SK-N-SH (cell line): ENCODE data around the gene HSPA1A. TPM values are rescaled to one million over a fixed set of nuclear protein-coding genes. Genes with fewer than 3 reads are reported as not detected.

Experiments used
- CTCF ChIA-PET: fragments of 300-600, 350-600 bp; formaldehyde crosslinking; extraction: SDS; loops from one replicate; lab custom pipeline; 2021; lab: Yijun Ruan, JAX
- POLR2A ChIA-PET: fragments of 350-600 bp; sonication (Branson Sonifier 250); formaldehyde crosslinking; extraction: SDS; loops from one replicate; lab custom pipeline; 2020; ENCODE audit warnings: antibody characterized with exemption, inconsistent platforms; lab: Yijun Ruan, JAX
- DNase-seq: peaks from one replicate; pipeline ENCODE4 v3.0.0; 2012
- H2AFZ ChIP-seq: fragments of 200-600 bp; sonication (generic); 2 replicates; pipeline ENCODE4 v1.8.1; 2016; ENCODE audit warnings: antibody characterized with exemption, mild to moderate bottlenecking, low read depth
- H3F3A ChIP-seq: fragments of 200-600 bp; sonication (generic); replicated peaks from 2 replicates; pipeline ENCODE3; 2016; ENCODE audit warnings: antibody characterized with exemption, mild to moderate bottlenecking; ENCODE audit not compliant: insufficient read depth
- H3K27ac ChIP-seq, 2 experiments: fragments of 200-500 bp in 1 of 2; fragments of 200-600 bp in 1 of 2; sonication (Bioruptor generic) in 1 of 2; sonication (generic), shearing (Covaris generic) in 1 of 2; 2 replicates each; pipeline versions ENCODE4 v1.5.1 to v1.6.1; 2014 to 2016; ENCODE audit warnings: low read depth in 2 of 2, inconsistent platforms in 1 of 2, low read length in 1 of 2, mild to moderate bottlenecking in 1 of 2, mixed read lengths in 1 of 2
- H3K27me3 ChIP-seq: fragments of 200-600 bp; sonication (generic), shearing (Covaris generic); 2 replicates; pipeline ENCODE4 v1.6.1; 2016; ENCODE audit warnings: mixed run types; ENCODE audit not compliant: insufficient read depth
- H3K36me3 ChIP-seq, 2 experiments: fragments of 200-500 bp in 1 of 2; fragments of 200-600 bp in 1 of 2; sonication (Bioruptor generic) in 1 of 2; sonication (generic) in 1 of 2; replicated peaks in 1 of 2; 2 replicates each; pipeline versions ENCODE3 to v1.5.1; 2014 to 2016; ENCODE audit warnings: low read length in 1 of 2, mild to moderate bottlenecking in 1 of 2; ENCODE audit not compliant: insufficient read depth in 2 of 2, control insufficient read depth in 1 of 2
- H3K4me1 ChIP-seq, 2 experiments: fragments of 200-500 bp in 1 of 2; fragments of 200-600 bp in 1 of 2; sonication (Bioruptor generic) in 1 of 2; sonication (generic), shearing (Covaris generic) in 1 of 2; 2 replicates each; pipeline versions ENCODE4 v1.5.1 to v1.6.1; 2014 to 2016; ENCODE audit warnings: low read depth in 1 of 2, low read length in 1 of 2, mixed run types in 1 of 2; ENCODE audit not compliant: insufficient read depth in 2 of 2, control insufficient read depth in 1 of 2
- H3K4me2 ChIP-seq: fragments of 200-600 bp; sonication (generic), shearing (Covaris generic); 2 replicates; pipeline ENCODE4 v1.6.1; 2017; ENCODE audit warnings: mixed run types
- H3K4me3 ChIP-seq, 2 experiments: fragments of 200-500 bp in 1 of 2; fragments of 200-600 bp in 1 of 2; sonication (Bioruptor generic) in 1 of 2; sonication (generic), shearing (Covaris generic) in 1 of 2; 2 replicates each; pipeline versions ENCODE4 v1.5.1 to v1.8.1; 2014 to 2016; ENCODE audit warnings: low read depth in 2 of 2, inconsistent platforms in 1 of 2, low read length in 1 of 2, mild to moderate bottlenecking in 1 of 2, mixed read lengths in 1 of 2, moderate library complexity in 1 of 2
- H3K79me2 ChIP-seq: fragments of 200-600 bp; sonication (generic); 2 replicates; pipeline ENCODE4 v1.8.1; 2017; ENCODE audit warnings: mild to moderate bottlenecking; ENCODE audit not compliant: insufficient read depth
- H3K9ac ChIP-seq: fragments of 200-600 bp; sonication (generic); 2 replicates; pipeline ENCODE4 v1.6.1; 2017; ENCODE audit warnings: mixed run types
- H3K9me2 ChIP-seq: fragments of 200-600 bp; sonication (generic); 2 replicates; pipeline ENCODE4 v1.6.1; 2017; ENCODE audit warnings: mixed run types
- H3K9me3 ChIP-seq: fragments of 200-600 bp; sonication (generic); 2 replicates; pipeline ENCODE4 v1.6.1; 2017; ENCODE audit warnings: mixed run types, mild to moderate bottlenecking, moderate library complexity
- H4K20me1 ChIP-seq: fragments of 200-600 bp; sonication (generic); 2 replicates; pipeline ENCODE4 v1.6.1; 2017; ENCODE audit warnings: mild to moderate bottlenecking, mixed run types; ENCODE audit not compliant: insufficient read depth
- CHD2 ChIP-seq: fragments of 150-350 bp; IDR thresholded peaks from 2 replicates; pipeline ENCODE4 v1.6.1; 2018; ENCODE audit warnings: low read length; ENCODE audit not compliant: partially characterized antibody
- FOXM1 ChIP-seq: IDR thresholded peaks from 2 replicates; pipeline ENCODE4 v1.4.0; 2012; ENCODE audit warnings: low read depth, mild to moderate bottlenecking
- JUND ChIP-seq: IDR thresholded peaks from 2 replicates; pipeline ENCODE4 v1.4.0; 2012
- MEF2A ChIP-seq: IDR thresholded peaks from 2 replicates; pipeline ENCODE4 v1.4.0; 2012; ENCODE audit warnings: low read depth, borderline replicate concordance
- NRF1 ChIP-seq: IDR thresholded peaks from 2 replicates; pipeline ENCODE4 v1.6.1; 2012; ENCODE audit warnings: low read depth, mild to moderate bottlenecking, low read length
- POLR2AphosphoS5 ChIP-seq: IDR thresholded peaks from 2 replicates; pipeline ENCODE4 v1.6.1; 2012; ENCODE audit warnings: low read depth, low read length
- RAD21 ChIP-seq: IDR thresholded peaks from 2 replicates; pipeline ENCODE4 v1.6.1; 2012; ENCODE audit warnings: mild to moderate bottlenecking, low read length
- RFX5 ChIP-seq: IDR thresholded peaks from 2 replicates; pipeline ENCODE4 v1.6.1; 2012; ENCODE audit warnings: mild to moderate bottlenecking, improper control_type of control experiment, low read length
- YY1 ChIP-seq: IDR thresholded peaks from 2 replicates; pipeline ENCODE4 v1.4.0; 2012; ENCODE audit warnings: low read depth, mild to moderate bottlenecking
- WGBS: methylation state at CpG from one replicate; pipeline ENCODE4 v1.1.6; 2017; ENCODE audit warnings: low lambda C conversion rate; 5-methylcytosine and 5-hydroxymethylcytosine counted together
- polyA plus RNA-seq, 3 experiments: library from polyadenylated mRNA; depleted of rRNA; stranded (reverse); fragments of >200 nt; gene quantifications; 2 replicates each; pipeline ENCODE4 v1.2.3, GENCODE V29; 2012
- TF ChIP-seq, protein P1 (sequence below): IDR thresholded peaks from 2 replicates; pipeline ENCODE4 v1.4.0; 2012; ENCODE audit warnings: low read depth
- TF ChIP-seq, protein P2 (sequence below): IDR thresholded peaks from 2 replicates; pipeline ENCODE4 v1.6.1; 2012; ENCODE audit warnings: mild to moderate bottlenecking, low read depth, low read length, moderate library complexity
- TF ChIP-seq, protein P3 (sequence below): IDR thresholded peaks from 2 replicates; pipeline ENCODE4 v1.4.0; 2012; ENCODE audit warnings: low read depth, borderline replicate concordance
- TF ChIP-seq, protein P4 (sequence below): IDR thresholded peaks from 2 replicates; pipeline ENCODE4; 2012
- TF ChIP-seq, protein P5 (sequence below): IDR thresholded peaks from 2 replicates; pipeline ENCODE4 v1.4.0; 2012; ENCODE audit warnings: low read depth, borderline replicate concordance
- TF ChIP-seq, protein P6 (sequence below): fragments of 150-350 bp; IDR thresholded peaks from 2 replicates; pipeline ENCODE4 v1.6.1; 2016; ENCODE audit warnings: mild to moderate bottlenecking, low read depth, low read length

Gene HSPA1A
- polyA plus RNA-seq, 1 of the 3 experiments (the other 2 are of a cell fraction), result 119 TPM

DNA sequence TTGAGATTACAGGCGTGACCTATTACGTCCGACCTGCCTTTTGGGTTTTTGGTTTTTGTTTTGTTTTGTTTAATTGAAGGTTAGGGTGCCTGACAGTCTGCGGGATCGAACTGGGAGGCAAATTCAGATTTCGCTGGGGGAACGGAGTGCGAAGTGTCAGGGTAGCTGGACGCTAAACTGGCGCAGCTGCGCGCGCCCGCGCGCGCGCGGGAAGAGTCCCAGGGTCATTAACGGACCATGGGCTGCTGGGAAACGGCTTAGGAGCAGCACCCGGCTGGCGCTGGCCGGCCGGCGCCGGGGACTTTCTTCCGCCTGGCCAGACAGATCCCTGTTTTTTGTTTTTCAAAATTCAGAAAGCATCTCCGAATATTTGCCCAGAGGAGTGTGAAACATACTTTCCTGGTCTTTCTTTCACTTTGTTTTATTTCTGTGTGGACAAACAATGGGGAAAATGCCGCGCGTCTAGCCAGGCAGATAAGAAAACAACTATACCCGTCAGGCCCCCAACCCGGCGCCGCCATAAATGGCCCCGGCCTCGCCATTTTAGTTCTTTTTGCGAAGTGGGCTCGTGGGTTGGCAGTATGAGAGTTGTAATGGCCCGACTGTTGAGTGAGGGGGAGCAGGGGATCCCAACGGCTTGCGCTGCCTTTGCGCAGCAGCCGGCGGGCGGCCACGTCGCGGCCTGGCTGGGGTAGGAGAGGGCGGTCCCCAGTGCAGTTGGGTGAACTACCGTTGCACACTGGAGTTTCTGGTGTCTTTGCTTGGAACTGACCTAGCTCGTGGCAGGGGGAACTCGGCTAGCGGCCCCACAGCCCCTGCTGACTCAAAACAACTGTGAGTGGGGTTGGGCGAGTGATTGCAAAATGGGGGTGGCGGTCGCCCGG is 19.3 kb downstream of the HSPA1A start (continued):
- TF ChIP-seq, protein P1, sequence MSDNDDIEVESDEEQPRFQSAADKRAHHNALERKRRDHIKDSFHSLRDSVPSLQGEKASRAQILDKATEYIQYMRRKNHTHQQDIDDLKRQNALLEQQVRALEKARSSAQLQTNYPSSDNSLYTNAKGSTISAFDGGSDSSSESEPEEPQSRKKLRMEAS, result peak; percentile 53
- TF ChIP-seq, protein P2, sequence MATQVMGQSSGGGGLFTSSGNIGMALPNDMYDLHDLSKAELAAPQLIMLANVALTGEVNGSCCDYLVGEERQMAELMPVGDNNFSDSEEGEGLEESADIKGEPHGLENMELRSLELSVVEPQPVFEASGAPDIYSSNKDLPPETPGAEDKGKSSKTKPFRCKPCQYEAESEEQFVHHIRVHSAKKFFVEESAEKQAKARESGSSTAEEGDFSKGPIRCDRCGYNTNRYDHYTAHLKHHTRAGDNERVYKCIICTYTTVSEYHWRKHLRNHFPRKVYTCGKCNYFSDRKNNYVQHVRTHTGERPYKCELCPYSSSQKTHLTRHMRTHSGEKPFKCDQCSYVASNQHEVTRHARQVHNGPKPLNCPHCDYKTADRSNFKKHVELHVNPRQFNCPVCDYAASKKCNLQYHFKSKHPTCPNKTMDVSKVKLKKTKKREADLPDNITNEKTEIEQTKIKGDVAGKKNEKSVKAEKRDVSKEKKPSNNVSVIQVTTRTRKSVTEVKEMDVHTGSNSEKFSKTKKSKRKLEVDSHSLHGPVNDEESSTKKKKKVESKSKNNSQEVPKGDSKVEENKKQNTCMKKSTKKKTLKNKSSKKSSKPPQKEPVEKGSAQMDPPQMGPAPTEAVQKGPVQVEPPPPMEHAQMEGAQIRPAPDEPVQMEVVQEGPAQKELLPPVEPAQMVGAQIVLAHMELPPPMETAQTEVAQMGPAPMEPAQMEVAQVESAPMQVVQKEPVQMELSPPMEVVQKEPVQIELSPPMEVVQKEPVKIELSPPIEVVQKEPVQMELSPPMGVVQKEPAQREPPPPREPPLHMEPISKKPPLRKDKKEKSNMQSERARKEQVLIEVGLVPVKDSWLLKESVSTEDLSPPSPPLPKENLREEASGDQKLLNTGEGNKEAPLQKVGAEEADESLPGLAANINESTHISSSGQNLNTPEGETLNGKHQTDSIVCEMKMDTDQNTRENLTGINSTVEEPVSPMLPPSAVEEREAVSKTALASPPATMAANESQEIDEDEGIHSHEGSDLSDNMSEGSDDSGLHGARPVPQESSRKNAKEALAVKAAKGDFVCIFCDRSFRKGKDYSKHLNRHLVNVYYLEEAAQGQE, result peak; percentile 64; the same call in 1 of the 2 replicates
- TF ChIP-seq NRF1, result peak; percentile 77

DNA sequence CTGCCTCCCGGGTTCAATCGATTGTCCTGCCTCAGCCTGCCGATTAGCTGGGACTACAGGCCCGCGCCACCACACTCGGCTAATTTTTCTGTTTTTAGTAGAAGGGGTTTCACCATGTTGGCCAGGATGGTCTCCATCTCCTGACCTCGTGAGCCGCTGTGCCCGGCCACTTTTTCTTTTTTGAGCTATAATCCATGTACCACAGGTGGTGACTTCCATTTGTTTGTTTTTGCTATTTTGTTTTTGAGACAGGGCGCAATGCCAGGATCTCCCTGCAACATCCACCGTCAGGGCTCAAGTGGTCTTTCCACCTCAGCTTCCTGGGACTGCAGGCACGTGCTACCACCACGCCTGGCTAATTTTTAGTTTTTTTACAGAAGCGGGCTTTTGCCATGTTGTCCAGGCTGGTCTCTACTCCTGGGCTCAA is 20.7 kb downstream of the HSPA1A start:
- peaks cover 55% of the 10 kb centered on the region for H3K79me2 ChIP-seq
- H3K27me3 ChIP-seq, result no peaks in the 10 kb centered on the region
- 4% methylated on average over 14 of the region's 14 CpGs for WGBS
- DNase-seq, result no peak
- H3K36me3 ChIP-seq, result peaks cover 23 to 51% of the 10 kb centered on the region in 2 experiments
- POLR2A ChIA-PET, result interaction anchor here (0.7 to 3.2 kb wide), 6 partner anchors 8 to 100 kb away, joined by 3 to 16 read pairs (median 4); partner anchors contain the start of gene NEU1
- peak overlapping the region; percentile 99 for H3K4me2 ChIP-seq
- CTCF ChIA-PET, result interaction anchor here (0.8 to 1.4 kb wide), 5 partner anchors 27 to 155 kb away, joined by 3 to 4 read pairs (median 3); partner anchors contain the start of gene LY6G5C
- no peaks in the 10 kb centered on the region for H3K9me3 ChIP-seq
- H3K9me2 ChIP-seq, result no peaks in the 10 kb centered on the region
- peaks cover 52% of the 10 kb centered on the region for H4K20me1 ChIP-seq
- H3K9ac ChIP-seq, result peak overlapping the region; percentile 88
- peak overlapping the region; percentile 66 to 96 for H3K4me3 ChIP-seq
- no peak overlapping the region for H2AFZ ChIP-seq
- peaks cover 14 to 25% of the 10 kb centered on the region in 2 experiments; a peak in 2 of 4 replicates for H3K4me1 ChIP-seq
- peak overlapping the region in 1 of 2 experiments; percentile 90; a peak in 2 of 4 replicates for H3K27ac ChIP-seq
- H3F3A ChIP-seq, result peaks cover 63% of the 10 kb centered on the region
- TF ChIP-seq MEF2A (no peak), RFX5 (no peak), JUND (no peak), RAD21 (no peak), FOXM1 (no peak), YY1 (no peak), POLR2AphosphoS5 (peak; percentile 21; the same call in 1 of the 2 replicates), CHD2 (no peak)
- TF ChIP-seq, protein P3, sequence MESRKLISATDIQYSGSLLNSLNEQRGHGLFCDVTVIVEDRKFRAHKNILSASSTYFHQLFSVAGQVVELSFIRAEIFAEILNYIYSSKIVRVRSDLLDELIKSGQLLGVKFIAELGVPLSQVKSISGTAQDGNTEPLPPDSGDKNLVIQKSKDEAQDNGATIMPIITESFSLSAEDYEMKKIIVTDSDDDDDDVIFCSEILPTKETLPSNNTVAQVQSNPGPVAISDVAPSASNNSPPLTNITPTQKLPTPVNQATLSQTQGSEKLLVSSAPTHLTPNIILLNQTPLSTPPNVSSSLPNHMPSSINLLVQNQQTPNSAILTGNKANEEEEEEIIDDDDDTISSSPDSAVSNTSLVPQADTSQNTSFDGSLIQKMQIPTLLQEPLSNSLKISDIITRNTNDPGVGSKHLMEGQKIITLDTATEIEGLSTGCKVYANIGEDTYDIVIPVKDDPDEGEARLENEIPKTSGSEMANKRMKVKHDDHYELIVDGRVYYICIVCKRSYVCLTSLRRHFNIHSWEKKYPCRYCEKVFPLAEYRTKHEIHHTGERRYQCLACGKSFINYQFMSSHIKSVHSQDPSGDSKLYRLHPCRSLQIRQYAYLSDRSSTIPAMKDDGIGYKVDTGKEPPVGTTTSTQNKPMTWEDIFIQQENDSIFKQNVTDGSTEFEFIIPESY, result no peak
- TF ChIP-seq, protein P4, sequence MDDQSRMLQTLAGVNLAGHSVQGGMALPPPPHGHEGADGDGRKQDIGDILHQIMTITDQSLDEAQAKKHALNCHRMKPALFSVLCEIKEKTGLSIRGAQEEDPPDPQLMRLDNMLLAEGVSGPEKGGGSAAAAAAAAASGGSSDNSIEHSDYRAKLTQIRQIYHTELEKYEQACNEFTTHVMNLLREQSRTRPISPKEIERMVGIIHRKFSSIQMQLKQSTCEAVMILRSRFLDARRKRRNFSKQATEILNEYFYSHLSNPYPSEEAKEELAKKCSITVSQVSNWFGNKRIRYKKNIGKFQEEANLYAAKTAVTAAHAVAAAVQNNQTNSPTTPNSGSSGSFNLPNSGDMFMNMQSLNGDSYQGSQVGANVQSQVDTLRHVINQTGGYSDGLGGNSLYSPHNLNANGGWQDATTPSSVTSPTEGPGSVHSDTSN, result no peak
- TF ChIP-seq, protein P1, result peak; percentile 36; the same call in 1 of the 2 replicates
- TF ChIP-seq, protein P5, sequence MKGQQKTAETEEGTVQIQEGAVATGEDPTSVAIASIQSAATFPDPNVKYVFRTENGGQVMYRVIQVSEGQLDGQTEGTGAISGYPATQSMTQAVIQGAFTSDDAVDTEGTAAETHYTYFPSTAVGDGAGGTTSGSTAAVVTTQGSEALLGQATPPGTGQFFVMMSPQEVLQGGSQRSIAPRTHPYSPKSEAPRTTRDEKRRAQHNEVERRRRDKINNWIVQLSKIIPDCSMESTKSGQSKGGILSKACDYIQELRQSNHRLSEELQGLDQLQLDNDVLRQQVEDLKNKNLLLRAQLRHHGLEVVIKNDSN, result no peak
- TF ChIP-seq, protein P6, sequence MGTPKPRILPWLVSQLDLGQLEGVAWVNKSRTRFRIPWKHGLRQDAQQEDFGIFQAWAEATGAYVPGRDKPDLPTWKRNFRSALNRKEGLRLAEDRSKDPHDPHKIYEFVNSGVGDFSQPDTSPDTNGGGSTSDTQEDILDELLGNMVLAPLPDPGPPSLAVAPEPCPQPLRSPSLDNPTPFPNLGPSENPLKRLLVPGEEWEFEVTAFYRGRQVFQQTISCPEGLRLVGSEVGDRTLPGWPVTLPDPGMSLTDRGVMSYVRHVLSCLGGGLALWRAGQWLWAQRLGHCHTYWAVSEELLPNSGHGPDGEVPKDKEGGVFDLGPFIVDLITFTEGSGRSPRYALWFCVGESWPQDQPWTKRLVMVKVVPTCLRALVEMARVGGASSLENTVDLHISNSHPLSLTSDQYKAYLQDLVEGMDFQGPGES, result no peak
